H9 (cell line): ENCODE results near the gene BIRC5. TPM values are rescaled to one million over a fixed set of nuclear protein-coding genes. Genes with fewer than 3 reads are reported as not detected.
A peak's percentile ranks its signal among the peaks of the same experiment; 100 is the strongest.

Source experiments
- DNase-seq: peaks from one replicate; pipeline ENCODE4 v3.0.0-alpha.2; 2017
- H2AFZ ChIP-seq: one replicate; pipeline ENCODE4 v1.6.1; 2013; ENCODE audit warnings: mild to moderate bottlenecking, low read length, control low read depth, moderate library complexity
- H2AK5ac ChIP-seq: 2 replicates; pipeline ENCODE4 v1.6.1; 2013; ENCODE audit warnings: low read length, control low read depth, mixed read lengths; ENCODE audit not compliant: insufficient read length
- H2BK120ac ChIP-seq: one replicate; pipeline ENCODE4 v1.6.1; 2013; ENCODE audit warnings: low read depth, mild to moderate bottlenecking, low read length, control low read depth, inconsistent platforms; ENCODE audit not compliant: poor library complexity, severe bottlenecking
- H2BK12ac ChIP-seq: 2 replicates; pipeline ENCODE4 v1.6.1; 2013; ENCODE audit warnings: low read length, control low read depth, mixed read lengths, low read depth; ENCODE audit not compliant: insufficient read length
- H2BK15ac ChIP-seq: 2 replicates; pipeline ENCODE4 v1.6.1; 2013; ENCODE audit warnings: low read depth, low read length, control low read depth
- H2BK20ac ChIP-seq: one replicate; pipeline ENCODE4 v1.6.1; 2013; ENCODE audit warnings: low read depth, mild to moderate bottlenecking, low read length, control low read depth, inconsistent platforms; ENCODE audit not compliant: poor library complexity, severe bottlenecking
- H2BK5ac ChIP-seq: 2 replicates; pipeline ENCODE4 v1.6.1; 2013; ENCODE audit warnings: low read length, control low read depth, mixed read lengths; ENCODE audit not compliant: insufficient read length
- H3K14ac ChIP-seq: 2 replicates; pipeline ENCODE4 v1.6.1; 2013; ENCODE audit warnings: low read length, control low read depth; ENCODE audit not compliant: insufficient read depth
- H3K18ac ChIP-seq: 2 replicates; pipeline ENCODE4 v1.6.1; 2013; ENCODE audit warnings: low read depth, mild to moderate bottlenecking, mixed read lengths, low read length, control low read depth; ENCODE audit not compliant: insufficient read length
- H3K23ac ChIP-seq: 2 replicates; pipeline ENCODE4 v1.6.1; 2013; ENCODE audit warnings: low read length, control low read depth, mixed read lengths, low read depth; ENCODE audit not compliant: insufficient read length
- H3K23me2 ChIP-seq: 2 replicates; pipeline ENCODE4 v1.6.1; 2013; ENCODE audit warnings: low read depth, mild to moderate bottlenecking, mixed read lengths, low read length, control low read depth; ENCODE audit not compliant: insufficient read length, poor library complexity, severe bottlenecking
- H3K27ac ChIP-seq: 2 replicates; pipeline ENCODE4 v1.5.1; 2013; ENCODE audit warnings: low read length, control low read depth, mixed read lengths, low read depth; ENCODE audit not compliant: insufficient read length
- H3K27me3 ChIP-seq: 2 replicates; pipeline ENCODE4 v1.6.1; 2013; ENCODE audit warnings: low read length, control low read depth, inconsistent platforms; ENCODE audit not compliant: insufficient read depth
- H3K4ac ChIP-seq: 2 replicates; pipeline ENCODE4 v1.6.1; 2013; ENCODE audit warnings: low read depth, mild to moderate bottlenecking, control low read depth, inconsistent platforms, low read length, moderate library complexity
- H3K4me1 ChIP-seq: 2 replicates; pipeline ENCODE4 v1.6.1; 2013; ENCODE audit warnings: low read length, control low read depth, inconsistent platforms; ENCODE audit not compliant: insufficient read depth
- H3K4me2 ChIP-seq: 2 replicates; pipeline ENCODE4 v1.6.1; 2013; ENCODE audit warnings: low read length, control low read depth, mixed read lengths; ENCODE audit not compliant: insufficient read length, insufficient read depth
- H3K56ac ChIP-seq: 2 replicates; pipeline ENCODE4 v1.6.1; 2013; ENCODE audit warnings: low read depth, mild to moderate bottlenecking, mixed read lengths, low read length, control low read depth; ENCODE audit not compliant: insufficient read length
- H3K79me1 ChIP-seq: 2 replicates; pipeline ENCODE4 v1.6.1; 2013; ENCODE audit warnings: low read depth, mild to moderate bottlenecking, moderate library complexity, low read length, control low read depth, inconsistent platforms; ENCODE audit not compliant: insufficient read depth, poor library complexity, severe bottlenecking
- H3K79me2 ChIP-seq: 2 replicates; pipeline ENCODE4 v1.6.1; 2013; ENCODE audit warnings: low read length, control low read depth, inconsistent platforms; ENCODE audit not compliant: insufficient read depth
- H3K9ac ChIP-seq: 2 replicates; pipeline ENCODE4 v1.6.1; 2013; ENCODE audit warnings: low read length, control low read depth, mixed read lengths; ENCODE audit not compliant: insufficient read length; ENCODE audit errors: extremely low read depth
- H3K9me3 ChIP-seq: one replicate; pipeline ENCODE4 v1.6.1; 2013; ENCODE audit warnings: low read depth, low read length, inconsistent platforms; ENCODE audit not compliant: control insufficient read depth
- H3T11ph ChIP-seq: one replicate; pipeline ENCODE4 v1.6.1; 2013; ENCODE audit warnings: mild to moderate bottlenecking, low read length, control low read depth, inconsistent platforms
- H4K20me1 ChIP-seq: one replicate; pipeline ENCODE4 v1.6.1; 2013; ENCODE audit not compliant: control insufficient read depth, insufficient read length, insufficient read depth
- H4K5ac ChIP-seq: 2 replicates; pipeline ENCODE4 v1.6.1; 2013; ENCODE audit warnings: low read depth, mild to moderate bottlenecking, mixed read lengths, low read length, control low read depth; ENCODE audit not compliant: insufficient read length
- H4K8ac ChIP-seq: replicated peaks from 2 replicates; pipeline ENCODE4 v1.6.1; 2013; ENCODE audit warnings: low read length, control low read depth, mixed read lengths, low read depth; ENCODE audit not compliant: insufficient read length
- H4K91ac ChIP-seq: 2 replicates; pipeline ENCODE4 v1.6.1; 2013; ENCODE audit warnings: low read depth, mild to moderate bottlenecking, moderate library complexity, mixed read lengths, low read length, control low read depth; ENCODE audit not compliant: insufficient read length
- H3K27ac Mint-ChIP-seq, 3 experiments: 2 replicates in 2 of 3; 3 replicates in 1 of 3; pipeline ENCODE4 v1.8.0; 2020 to 2021; ENCODE audit warnings: mixed read lengths in 3 of 3, mild to moderate bottlenecking in 1 of 3, moderate library complexity in 1 of 3
- H3K27me3 Mint-ChIP-seq: 2 replicates; pipeline ENCODE4 v1.8.0; 2021; ENCODE audit warnings: low read depth, mild to moderate bottlenecking, moderate library complexity, mixed read lengths
- H3K36me3 Mint-ChIP-seq, 3 experiments: 2 replicates in 2 of 3; 3 replicates in 1 of 3; pipeline ENCODE4 v1.8.0; 2020 to 2021; ENCODE audit warnings: low read depth in 3 of 3, mixed read lengths in 3 of 3; ENCODE audit not compliant: insufficient read depth in 1 of 3
- H3K4me1 Mint-ChIP-seq, 2 experiments: 2 replicates each; pipeline ENCODE4 v1.8.0; 2020; ENCODE audit warnings: mixed read lengths in 2 of 2
- H3K4me3 Mint-ChIP-seq, 2 experiments: 2 replicates in 1 of 2; 3 replicates in 1 of 2; pipeline ENCODE4 v1.8.0; 2020 to 2021; ENCODE audit warnings: mild to moderate bottlenecking in 2 of 2, mixed read lengths in 2 of 2, moderate library complexity in 1 of 2
- H3K9me3 Mint-ChIP-seq, 2 experiments: 2 replicates in 1 of 2; 3 replicates in 1 of 2; pipeline ENCODE4 v1.8.0; 2020; ENCODE audit warnings: mild to moderate bottlenecking in 2 of 2, mixed read lengths in 2 of 2, moderate library complexity in 1 of 2
- WGBS: extraction: QIAGEN DNeasy Blood & Tissue Kit; methylation state at CpG from one replicate; pipeline ENCODE4 v1.1.7; 2013; ENCODE audit warnings: missing lambda C conversion rate, low lambda C conversion rate, mixed read lengths; ENCODE audit not compliant: insufficient read length; ENCODE audit errors: extremely low coverage; 5-methylcytosine and 5-hydroxymethylcytosine counted together
- total RNA-seq: library from RNA; stranded (reverse); gene quantifications from 2 replicates; pipeline ENCODE4 v1.2.1, GENCODE V29; 2021
- TF ChIP-seq, protein P1 (sequence below): fragments of 200-600 bp; sonication (generic); conservative IDR thresholded peaks from 3 replicates; pipeline ENCODE4 v1.8.0; 2021; ENCODE audit warnings: antibody characterized with exemption, mild to moderate bottlenecking

Gene BIRC5
- total RNA-seq, 1 experiment from 2014 or later: 97.8 TPM

DNA sequence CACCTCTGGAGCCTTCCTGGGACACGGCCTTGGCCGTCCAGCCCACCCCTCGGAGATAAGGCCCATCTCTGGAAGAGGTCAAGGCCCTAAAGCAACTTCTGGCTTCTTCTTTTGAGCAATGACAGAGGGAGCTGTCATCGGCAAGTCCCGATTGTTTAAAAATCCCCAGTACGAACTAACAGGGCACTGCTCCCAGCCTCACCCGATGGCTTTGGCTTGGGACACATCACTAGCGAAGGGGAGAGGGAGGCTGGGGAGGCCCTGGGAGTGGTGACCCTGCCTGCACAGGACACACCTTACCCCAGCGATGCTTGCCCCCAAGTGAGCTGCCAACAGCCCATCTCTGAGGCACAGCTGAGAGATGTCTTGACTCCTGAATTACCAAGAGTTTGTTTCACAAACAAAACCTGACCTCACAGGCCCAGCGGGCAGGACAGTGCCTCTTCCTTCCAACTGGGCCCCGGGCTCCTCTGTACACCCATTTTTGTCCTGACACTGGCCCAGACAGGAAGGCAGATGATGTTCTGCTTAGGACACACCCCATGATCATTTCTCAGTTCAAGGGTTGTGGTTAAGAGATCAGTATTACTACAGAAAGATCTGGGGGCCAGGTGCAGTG is 40.8 kb upstream of the BIRC5 start:
- Histone ChIP-seq H2BK15ac (no peak overlapping the region), H3K4me1 (no peaks in the 10 kb centered on the region; the same call in 1 of the 2 replicates), H3K4ac (no peak overlapping the region), H3K9ac (no peak overlapping the region), H4K8ac (no peak overlapping the region), H3K9me3 (no peaks in the 10 kb centered on the region), H3K4me2 (no peak overlapping the region), H3K56ac (no peak overlapping the region), H2BK5ac (no peak overlapping the region), H4K5ac (no peak overlapping the region), H3K27ac (no peak overlapping the region), H2BK20ac (no peak overlapping the region), H2AK5ac (no peak overlapping the region), H3K18ac (no peak overlapping the region), H3K79me2 (no peaks in the 10 kb centered on the region), H2AFZ (no peak overlapping the region), H4K91ac (no peak overlapping the region), H3K23ac (no peak overlapping the region), H2BK12ac (no peak overlapping the region), H3K23me2 (no peaks in the 10 kb centered on the region), H3K14ac (no peak overlapping the region), H2BK120ac (no peak overlapping the region), H3T11ph (no peak overlapping the region), H4K20me1 (peaks cover 4% of the 10 kb centered on the region), H3K79me1 (no peaks in the 10 kb centered on the region), H3K27me3 (no peaks in the 10 kb centered on the region)
- whole genome bisulfite sequencing: no CpG with 5 or more reads among the region's 11 CpGs
- H3K4me3 Mint-ChIP-seq: 0 out of 5 replicates have a peak overlapping the region, but pooled peaks of 1 of the 2 experiments have one; percentile 23
- TF ChIP-seq, protein P1, sequence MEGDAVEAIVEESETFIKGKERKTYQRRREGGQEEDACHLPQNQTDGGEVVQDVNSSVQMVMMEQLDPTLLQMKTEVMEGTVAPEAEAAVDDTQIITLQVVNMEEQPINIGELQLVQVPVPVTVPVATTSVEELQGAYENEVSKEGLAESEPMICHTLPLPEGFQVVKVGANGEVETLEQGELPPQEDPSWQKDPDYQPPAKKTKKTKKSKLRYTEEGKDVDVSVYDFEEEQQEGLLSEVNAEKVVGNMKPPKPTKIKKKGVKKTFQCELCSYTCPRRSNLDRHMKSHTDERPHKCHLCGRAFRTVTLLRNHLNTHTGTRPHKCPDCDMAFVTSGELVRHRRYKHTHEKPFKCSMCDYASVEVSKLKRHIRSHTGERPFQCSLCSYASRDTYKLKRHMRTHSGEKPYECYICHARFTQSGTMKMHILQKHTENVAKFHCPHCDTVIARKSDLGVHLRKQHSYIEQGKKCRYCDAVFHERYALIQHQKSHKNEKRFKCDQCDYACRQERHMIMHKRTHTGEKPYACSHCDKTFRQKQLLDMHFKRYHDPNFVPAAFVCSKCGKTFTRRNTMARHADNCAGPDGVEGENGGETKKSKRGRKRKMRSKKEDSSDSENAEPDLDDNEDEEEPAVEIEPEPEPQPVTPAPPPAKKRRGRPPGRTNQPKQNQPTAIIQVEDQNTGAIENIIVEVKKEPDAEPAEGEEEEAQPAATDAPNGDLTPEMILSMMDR: no peak
- H3K4me1 Mint-ChIP-seq: peaks cover 34 to 53% of the 10 kb centered on the region in 2 experiments
- H3K36me3 Mint-ChIP-seq: peaks cover 19 to 53% (median 40%) of the 10 kb centered on the region in 3 experiments
- DNase-seq: no peak
- no peaks in the 10 kb centered on the region; the same call in 1 of the 2 replicates for H3K27me3 Mint-ChIP-seq
- no peaks in the 10 kb centered on the region for H3K9me3 Mint-ChIP-seq
- peak overlapping the region; percentile 62 to 80 (median 64); a peak in 4 of 7 replicates for H3K27ac Mint-ChIP-seq
